Stomach (tissue), 4 donors: ENCODE measurements around the gene AUTS2.

ENCODE experiments used
- CTCF ChIP-seq, 7 experiments: fragments of 450-650 bp in 4 of 7; fragments of 200-600 bp in 3 of 7; sonication (generic) in 3 of 7; IDR thresholded peaks; one replicate each; pipeline ENCODE4 v1.5.1; 2016 to 2019; ENCODE audit warnings: antibody characterized with exemption in 7 of 7, control low read depth in 2 of 7, mild to moderate bottlenecking in 1 of 7
- POLR2A ChIP-seq, 4 donors: fragments of 450-650 bp; IDR thresholded peaks; one replicate each; pipeline ENCODE4 v1.6.1; 2016; ENCODE audit warnings: antibody characterized with exemption in 4 of 4, control low read depth in 2 of 4, mild to moderate bottlenecking in 1 of 4, moderate library complexity in 1 of 4
- POLR2AphosphoS5 ChIP-seq, 3 donors: sonication (generic); formaldehyde crosslinking; IDR thresholded peaks; one replicate each; pipeline ENCODE4 v1.6.1; 2016; ENCODE audit warnings: antibody characterized with exemption in 3 of 3

GRCh38 chr7:69683002-69683401, 84.7 kb downstream of the AUTS2 start:
- TF ChIP-seq CTCF (IDR thresholded peaks at IDR 0.05) (no peak), POLR2AphosphoS5 (IDR thresholded peaks at IDR 0.05) (no peak), POLR2A (IDR thresholded peaks at IDR 0.05) (no peak)
